ENCODE measurements around the gene TTI1. TPM values are rescaled to one million over a fixed set of nuclear protein-coding genes. Genes with fewer than 3 reads are reported as not detected.

Gene TTI1
- total and polyA plus RNA-seq, 2 of the 13 experiments (the other 11 are each of a cell fraction or from before 2014, with no cell fraction given): 22.9 to 39.8 TPM

GRCh38 chr20:37939701-37940560, 93.3 kb downstream of the TTI1 start:
- DNase-seq (ENCODE audit: low spot score) (no peak), FAIRE-seq (no peak), ATAC-seq (no peak)
- no TSS peak for BruUV-seq (replicated peaks)
- H4K20me1 ChIP-seq (ENCODE audit: insufficient read depth, low read length): no peaks in the 10 kb centered on the region
- H3K79me2 ChIP-seq (ENCODE audit: insufficient read depth, low read length): no peaks in the 10 kb centered on the region
- WGBS (ENCODE audit: low lambda C conversion rate): 56% methylated on average over 25 of the region's 25 CpGs
- H3K4me2 ChIP-seq (ENCODE audit: low read depth, low read length): no peak overlapping the region
- H3K9me3 ChIP-seq (ENCODE audit: low read length): no peaks in the 10 kb centered on the region
- POLR2A ChIA-PET: no interaction called here
- CTCF ChIA-PET (ENCODE audit: low intra/inter-chr PET ratio, low total read pairs): interaction anchor here (1.1 kb wide), 1 partner anchor 283 kb away, joined by 4 read pairs; no protein-coding TSS in a partner anchor
- TF ChIP-seq ZNF687 (CRISPR knock-in tag; IDR thresholded peaks at IDR 0.05) (peak; percentile 20; the same call in 1 of the 2 replicates), ZNF451 (CRISPR knock-in tag; IDR thresholded peaks at IDR 0.05) (no peak), ZNF263 (CRISPR knock-in tag; IDR thresholded peaks at IDR 0.05) (peak; percentile 96)
- no peak overlapping the region for H3K4me3 ChIP-seq (replicated peaks in 1 of 3; ENCODE audit: insufficient read depth in 1 of 3, low read depth in 2 of 3, low read length in 3 of 3)
- H3K27ac ChIP-seq (ENCODE audit: extremely low read length, insufficient read depth, low read length): no peak overlapping the region
- H3K36me3 ChIP-seq (replicated peaks in 1 of 2; ENCODE audit: control insufficient read depth in 1 of 2, insufficient read depth in 2 of 2, low read length in 2 of 2): no peaks in the 10 kb centered on the region
- no peak overlapping the region for H2AFZ ChIP-seq (ENCODE audit: low read length)
- peaks cover 12 to 14% of the 10 kb centered on the region in 2 experiments; a peak in 4 of 5 replicates for H3K27me3 ChIP-seq (ENCODE audit: control insufficient read depth in 1 of 2, insufficient read depth in 2 of 2, low read length in 2 of 2)
- peaks cover 5% of the 10 kb centered on the region for H3K4me1 ChIP-seq (ENCODE audit: insufficient read depth, low read length)
- intact Hi-C loops (cut with micrococcal nuclease; ENCODE audit: unreplicated experiment) (loop anchor here (5.0 kb wide), 1 partner anchor 282 kb away; no protein-coding TSS in a partner anchor), in situ Hi-C loops (cut with HindIII; ENCODE audit: extremely low pct_ligation_motif_present, low pct_unique_long_range_greater_than_20kb) (no loop called here)
- H3K9ac ChIP-seq (ENCODE audit: insufficient read depth, low read depth, low read length): no peak overlapping the region

All from HepG2 (cell line).